Measurements from ENCODE around the gene SGK2. TPM values are rescaled to one million over a fixed set of nuclear protein-coding genes. Genes with fewer than 3 reads are reported as not detected.
"Not testable (repeated sequence)": the region's sequence is repeated elsewhere in the genome, so short reads cannot be mapped to it uniquely, and the experiment has no call there.

Gene SGK2
- total RNA-seq, 1 experiment from 2014 or later, result 45.5 TPM

GRCh38 chr20:43579861-43580793 is 21.3 kb downstream of the SGK2 start:
- no peak for DNase-seq (ENCODE audit: low read depth)
- in situ Hi-C loops (cut with HindIII; ENCODE audit: low pct_unique_long_range_greater_than_20kb, low sequenced_read_pairs), result no loop called here

- in situ Hi-C loops (cut with HindIII; ENCODE audit: low pct_unique_long_range_greater_than_20kb, low sequenced_read_pairs), result no loop called here
- DNase-seq (ENCODE audit: low read depth), result no peak
Measured at GRCh38 chr20:43583133-43583864, 24.5 kb downstream of the SGK2 start.

- peak; percentile 81 for DNase-seq (ENCODE audit: low read depth)
Measured at GRCh38 chr20:43583982-43584432, 25.2 kb downstream of the SGK2 start.

GRCh38 chr20:43584448-43585136 is 25.8 kb downstream of the SGK2 start:
- peak; percentile 47 for DNase-seq (ENCODE audit: low read depth)
- in situ Hi-C loops (cut with HindIII; ENCODE audit: low pct_unique_long_range_greater_than_20kb, low sequenced_read_pairs), result no loop called here

More at GRCh38 chr20:43583982-43584432, 25.2 kb downstream of the SGK2 start:
- in situ Hi-C loops (cut with HindIII; ENCODE audit: low pct_unique_long_range_greater_than_20kb, low sequenced_read_pairs), result no loop called here

GRCh38 chr20:43586641-43587040 is 27.8 kb downstream of the SGK2 start:
- no peak for DNase-seq (ENCODE audit: low read depth)
- in situ Hi-C loops (cut with HindIII; ENCODE audit: low pct_unique_long_range_greater_than_20kb, low sequenced_read_pairs), result no loop called here

- in situ Hi-C loops (cut with HindIII; ENCODE audit: low pct_unique_long_range_greater_than_20kb, low sequenced_read_pairs); DNase-seq (ENCODE audit: low read depth): not testable (repeated sequence)
Measured at GRCh38 chr20:43588526-43588925, 29.7 kb downstream of the SGK2 start.

GRCh38 chr20:43590036-43590391 is 31.2 kb downstream of the SGK2 start:
- in situ Hi-C loops (cut with HindIII; ENCODE audit: low pct_unique_long_range_greater_than_20kb, low sequenced_read_pairs), result no loop called here
- DNase-seq (ENCODE audit: low read depth), result no peak

- peak; percentile 96 for DNase-seq (ENCODE audit: low read depth)
- in situ Hi-C loops (cut with HindIII; ENCODE audit: low pct_unique_long_range_greater_than_20kb, low sequenced_read_pairs), result no loop called here
Measured at GRCh38 chr20:43590392-43591303, 31.8 kb downstream of the SGK2 start, which contains the start of gene IFT52. TSS of gene IFT52 (plus strand) at chr20:43590937. CDS start at chr20:43594699, 3,762 bp downstream.

GRCh38 chr20:43601960-43602359 is 43.1 kb downstream of the SGK2 start:
- DNase-seq (ENCODE audit: low read depth); in situ Hi-C loops (cut with HindIII; ENCODE audit: low pct_unique_long_range_greater_than_20kb, low sequenced_read_pairs): not testable (repeated sequence)

- in situ Hi-C loops (cut with HindIII; ENCODE audit: low pct_unique_long_range_greater_than_20kb, low sequenced_read_pairs), result no loop called here
Measured at GRCh38 chr20:43603124-43603523, 44.3 kb downstream of the SGK2 start.

GRCh38 chr20:43605715-43606114 is 46.9 kb downstream of the SGK2 start:
- DNase-seq (ENCODE audit: low read depth), result no peak
- in situ Hi-C loops (cut with HindIII; ENCODE audit: low pct_unique_long_range_greater_than_20kb, low sequenced_read_pairs), result no loop called here

More at GRCh38 chr20:43603124-43603523, 44.3 kb downstream of the SGK2 start:
- no peak for DNase-seq (ENCODE audit: low read depth)

- in situ Hi-C loops (cut with HindIII; ENCODE audit: low pct_unique_long_range_greater_than_20kb, low sequenced_read_pairs); DNase-seq (ENCODE audit: low read depth): not testable (repeated sequence)
Measured at GRCh38 chr20:43607278-43607677, 48.5 kb downstream of the SGK2 start.

GRCh38 chr20:43631598-43631997 is 72.8 kb downstream of the SGK2 start:
- in situ Hi-C loops (cut with HindIII; ENCODE audit: low pct_unique_long_range_greater_than_20kb, low sequenced_read_pairs), result no loop called here
- DNase-seq (ENCODE audit: low read depth), result no peak

Other genes starting within 250 kb of the SGK2 start
- 10.8 and 13.1 TPM in 2 replicates for gene SRSF6, start 101.1 kb upstream of the SGK2 start, total RNA-seq (2014; rRNA removed; shearing (Covaris generic); ENCODE audit: low replicate concordance)
- 6.8 and 9.5 TPM in 2 replicates for gene L3MBTL1, start 51.3 kb upstream of the SGK2 start, total RNA-seq (2014; rRNA removed; shearing (Covaris generic); ENCODE audit: low replicate concordance)
- gene IFT52, start 31.9 kb downstream of the SGK2 start, total RNA-seq (2014; rRNA removed; shearing (Covaris generic); ENCODE audit: low replicate concordance), result 28.3 and 33.9 TPM in 2 replicates
- 13.6 and 28.6 TPM in 2 replicates for gene MYBL2, start 108.1 kb downstream of the SGK2 start, total RNA-seq (2014; rRNA removed; shearing (Covaris generic); ENCODE audit: low replicate concordance)
- not detected in 2 replicates for gene GTSF1L, start 168.0 kb downstream of the SGK2 start, total RNA-seq (2014; rRNA removed; shearing (Covaris generic); ENCODE audit: low replicate concordance)